Transverse colon (tissue), 4 donors: ENCODE results near the gene NUBP1.

Experiments
- EP300 ChIP-seq: sonication (generic); formaldehyde crosslinking; IDR thresholded peaks from one replicate; pipeline ENCODE4 v1.6.1; 2017; ENCODE audit warnings: antibody characterized with exemption, low read depth
- POLR2AphosphoS5 ChIP-seq, 3 donors: sonication (generic); formaldehyde crosslinking; IDR thresholded peaks; one replicate each; pipeline ENCODE4 v1.6.1; 2016; ENCODE audit warnings: antibody characterized with exemption in 3 of 3
- TF ChIP-seq, protein P1 (sequence below), 5 experiments: fragments of 200-600 bp in 3 of 5; fragments of 450-650 bp in 2 of 5; sonication (generic) in 3 of 5; IDR thresholded peaks; 1 replicate in 2 of 5; 2 replicates in 3 of 5; pipeline ENCODE4 v1.5.1; 2016 to 2017; ENCODE audit warnings: antibody characterized with exemption in 5 of 5, inconsistent platforms in 3 of 5, mild to moderate bottlenecking in 2 of 5, moderate library complexity in 1 of 5

GRCh38 chr16:10777356-10777755 lies 33.7 kb downstream of the NUBP1 start:
- TF ChIP-seq, protein P1, sequence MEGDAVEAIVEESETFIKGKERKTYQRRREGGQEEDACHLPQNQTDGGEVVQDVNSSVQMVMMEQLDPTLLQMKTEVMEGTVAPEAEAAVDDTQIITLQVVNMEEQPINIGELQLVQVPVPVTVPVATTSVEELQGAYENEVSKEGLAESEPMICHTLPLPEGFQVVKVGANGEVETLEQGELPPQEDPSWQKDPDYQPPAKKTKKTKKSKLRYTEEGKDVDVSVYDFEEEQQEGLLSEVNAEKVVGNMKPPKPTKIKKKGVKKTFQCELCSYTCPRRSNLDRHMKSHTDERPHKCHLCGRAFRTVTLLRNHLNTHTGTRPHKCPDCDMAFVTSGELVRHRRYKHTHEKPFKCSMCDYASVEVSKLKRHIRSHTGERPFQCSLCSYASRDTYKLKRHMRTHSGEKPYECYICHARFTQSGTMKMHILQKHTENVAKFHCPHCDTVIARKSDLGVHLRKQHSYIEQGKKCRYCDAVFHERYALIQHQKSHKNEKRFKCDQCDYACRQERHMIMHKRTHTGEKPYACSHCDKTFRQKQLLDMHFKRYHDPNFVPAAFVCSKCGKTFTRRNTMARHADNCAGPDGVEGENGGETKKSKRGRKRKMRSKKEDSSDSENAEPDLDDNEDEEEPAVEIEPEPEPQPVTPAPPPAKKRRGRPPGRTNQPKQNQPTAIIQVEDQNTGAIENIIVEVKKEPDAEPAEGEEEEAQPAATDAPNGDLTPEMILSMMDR (IDR thresholded peaks at IDR 0.05): no peak
- no peak for TF ChIP-seq EP300
- no peak for TF ChIP-seq POLR2AphosphoS5 (IDR thresholded peaks at IDR 0.05)
